Measurements from ENCODE around the gene B4GALNT4. TPM values are rescaled to one million over a fixed set of nuclear protein-coding genes. Genes with fewer than 3 reads are reported as not detected.
"Not testable (repeated sequence)": the region's sequence is repeated elsewhere in the genome, so short reads cannot be mapped to it uniquely, and the experiment has no call there.

B4GALNT4 gene
- total RNA-seq, 1 experiment from 2014 or later, result 4.7 TPM

- DNase-seq, result no peak
- no peaks in the 10 kb centered on the region for H3K36me3 ChIP-seq (ENCODE audit: low read depth)
- no peaks in the 10 kb centered on the region for H3K4me1 ChIP-seq (replicated peaks; ENCODE audit: insufficient read depth)
- no peaks in the 10 kb centered on the region for H4K20me1 ChIP-seq (ENCODE audit: insufficient read depth)
- H3K27ac ChIP-seq, result no peak overlapping the region
- no peaks in the 10 kb centered on the region for H3K79me2 ChIP-seq (ENCODE audit: low read depth)
- ChIA-PET POLR2A (ENCODE audit: unreplicated experiment) (interaction anchor here (0.7 kb wide), 1 partner anchor 285 kb away, joined by 3 read pairs; no protein-coding TSS in a partner anchor), CTCF (no interaction called here)
- BruUV-seq (replicated peaks), result no TSS peak
- no peaks in the 10 kb centered on the region for H3K9me3 ChIP-seq (ENCODE audit: insufficient read depth, low read depth)
- H3K27me3 ChIP-seq (ENCODE audit: insufficient read depth, low read depth), result no peaks in the 10 kb centered on the region
- no peak overlapping the region for H3K4me3 ChIP-seq
- intact Hi-C loops (cut with micrococcal nuclease; ENCODE audit: unreplicated experiment), result no loop called here
- no peak overlapping the region for H2AFZ ChIP-seq
- no peak for TF ChIP-seq EZH2 (IDR thresholded peaks at IDR 0.05; ENCODE audit: low read depth)
- no peak for TF ChIP-seq CTCF (conservative IDR thresholded peaks at IDR 0.05)
- H3K9me2 ChIP-seq (ENCODE audit: insufficient read depth), result no peaks in the 10 kb centered on the region
- no peak overlapping the region for H3K4me2 ChIP-seq
- 0 out of 2 replicates have a peak, but pooled peaks cover 3% of the 10 kb centered on the region for H3F3A ChIP-seq (ENCODE audit: insufficient read depth, low read depth)
These were observed 39.1 kb downstream of the B4GALNT4 start for GRCh38 chr11:408154-409007.

GRCh38 chr11:409008-409599 is 39.8 kb downstream of the B4GALNT4 start:
- BruUV-seq (replicated peaks), result no TSS peak
- Histone ChIP-seq H3K36me3 (ENCODE audit: low read depth) (no peaks in the 10 kb centered on the region), H3K4me2 (no peak overlapping the region), H4K20me1 (ENCODE audit: insufficient read depth) (no peaks in the 10 kb centered on the region), H3F3A (ENCODE audit: insufficient read depth, low read depth) (0 out of 2 replicates have a peak, but pooled peaks cover 3% of the 10 kb centered on the region), H3K79me2 (ENCODE audit: low read depth) (no peaks in the 10 kb centered on the region), H3K27ac (no peak overlapping the region), H3K27me3 (ENCODE audit: insufficient read depth, low read depth) (no peaks in the 10 kb centered on the region), H3K9me2 (ENCODE audit: insufficient read depth) (no peaks in the 10 kb centered on the region), H3K4me1 (replicated peaks; ENCODE audit: insufficient read depth) (no peaks in the 10 kb centered on the region), H3K4me3 (no peak overlapping the region), H3K9me3 (ENCODE audit: insufficient read depth, low read depth) (no peaks in the 10 kb centered on the region), H2AFZ (no peak overlapping the region)
- no peak for DNase-seq
- CTCF ChIA-PET, result no interaction called here
- POLR2A ChIA-PET (ENCODE audit: unreplicated experiment), result interaction anchor here (0.5 kb wide), 1 partner anchor 52 kb away, joined by 3 read pairs; no protein-coding TSS in a partner anchor
- intact Hi-C loops (cut with micrococcal nuclease; ENCODE audit: unreplicated experiment), result no loop called here
- no peak for TF ChIP-seq CTCF (conservative IDR thresholded peaks at IDR 0.05)
- no peak for TF ChIP-seq EZH2 (IDR thresholded peaks at IDR 0.05; ENCODE audit: low read depth)

GRCh38 chr11:409600-410483 is 40.5 kb downstream of the B4GALNT4 start:
- Histone ChIP-seq H3K9me2 (ENCODE audit: insufficient read depth) (no peaks in the 10 kb centered on the region), H2AFZ (no peak overlapping the region), H3K36me3 (ENCODE audit: low read depth) (no peaks in the 10 kb centered on the region), H3K27me3 (ENCODE audit: insufficient read depth, low read depth) (no peaks in the 10 kb centered on the region), H3K4me3 (no peak overlapping the region), H3F3A (ENCODE audit: insufficient read depth, low read depth) (0 out of 2 replicates have a peak, but pooled peaks cover 3% of the 10 kb centered on the region), H3K4me1 (replicated peaks; ENCODE audit: insufficient read depth) (no peaks in the 10 kb centered on the region), H3K79me2 (ENCODE audit: low read depth) (no peaks in the 10 kb centered on the region), H4K20me1 (ENCODE audit: insufficient read depth) (no peaks in the 10 kb centered on the region), H3K9me3 (ENCODE audit: insufficient read depth, low read depth) (no peaks in the 10 kb centered on the region), H3K27ac (no peak overlapping the region), H3K4me2 (no peak overlapping the region)
- intact Hi-C loops (cut with micrococcal nuclease; ENCODE audit: unreplicated experiment), result no loop called here
- DNase-seq, result no peak
- ChIA-PET CTCF (no interaction called here), POLR2A (ENCODE audit: unreplicated experiment) (interaction anchor here (0.5 kb wide), 1 partner anchor 51 kb away, joined by 3 read pairs; no protein-coding TSS in a partner anchor)
- BruUV-seq (replicated peaks), result no TSS peak
- TF ChIP-seq EZH2 (IDR thresholded peaks at IDR 0.05; ENCODE audit: low read depth), result no peak
- TF ChIP-seq CTCF (conservative IDR thresholded peaks at IDR 0.05), result no peak

- H3K9me2 ChIP-seq (ENCODE audit: insufficient read depth); H3K27me3 ChIP-seq (ENCODE audit: insufficient read depth, low read depth); H3K27ac ChIP-seq; H4K20me1 ChIP-seq (ENCODE audit: insufficient read depth); H3K79me2 ChIP-seq (ENCODE audit: low read depth); H3K9me3 ChIP-seq (ENCODE audit: insufficient read depth, low read depth); CTCF ChIA-PET; H3K4me2 ChIP-seq; H3K36me3 ChIP-seq (ENCODE audit: low read depth); intact Hi-C loops (cut with micrococcal nuclease; ENCODE audit: unreplicated experiment); BruUV-seq (replicated peaks); H3K4me1 ChIP-seq (replicated peaks; ENCODE audit: insufficient read depth); H2AFZ ChIP-seq; H3K4me3 ChIP-seq; H3F3A ChIP-seq (ENCODE audit: insufficient read depth, low read depth); DNase-seq: not testable (repeated sequence)
- POLR2A ChIA-PET (ENCODE audit: unreplicated experiment), result interaction anchor here (0.6 kb wide), 1 partner anchor 41 kb away, joined by 5 read pairs; no protein-coding TSS in a partner anchor
These were observed 41.4 kb downstream of the B4GALNT4 start for GRCh38 chr11:410711-411110.
